ENCODE measurements around the gene PLXNA4.

DNA sequence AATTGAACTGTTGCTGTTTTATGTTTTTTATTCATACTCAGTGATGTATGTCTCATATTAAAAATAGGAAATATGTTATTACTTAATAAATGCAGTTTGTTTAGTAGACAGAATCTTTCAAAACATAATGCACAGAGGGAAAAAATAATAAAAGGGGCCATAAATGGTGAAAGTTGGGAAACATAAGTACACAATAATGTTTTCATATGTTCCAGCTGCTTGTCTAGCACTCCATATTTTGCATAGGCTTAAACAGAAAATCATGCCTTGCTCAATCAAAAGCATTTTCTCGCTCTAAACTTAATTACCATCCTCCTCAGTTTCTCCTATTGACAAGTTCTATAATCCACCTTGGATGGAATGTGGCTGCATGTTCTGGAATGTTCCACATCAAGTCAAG lies 333.2 kb downstream of the PLXNA4 start:
- TF ChIP-seq, protein P1, sequence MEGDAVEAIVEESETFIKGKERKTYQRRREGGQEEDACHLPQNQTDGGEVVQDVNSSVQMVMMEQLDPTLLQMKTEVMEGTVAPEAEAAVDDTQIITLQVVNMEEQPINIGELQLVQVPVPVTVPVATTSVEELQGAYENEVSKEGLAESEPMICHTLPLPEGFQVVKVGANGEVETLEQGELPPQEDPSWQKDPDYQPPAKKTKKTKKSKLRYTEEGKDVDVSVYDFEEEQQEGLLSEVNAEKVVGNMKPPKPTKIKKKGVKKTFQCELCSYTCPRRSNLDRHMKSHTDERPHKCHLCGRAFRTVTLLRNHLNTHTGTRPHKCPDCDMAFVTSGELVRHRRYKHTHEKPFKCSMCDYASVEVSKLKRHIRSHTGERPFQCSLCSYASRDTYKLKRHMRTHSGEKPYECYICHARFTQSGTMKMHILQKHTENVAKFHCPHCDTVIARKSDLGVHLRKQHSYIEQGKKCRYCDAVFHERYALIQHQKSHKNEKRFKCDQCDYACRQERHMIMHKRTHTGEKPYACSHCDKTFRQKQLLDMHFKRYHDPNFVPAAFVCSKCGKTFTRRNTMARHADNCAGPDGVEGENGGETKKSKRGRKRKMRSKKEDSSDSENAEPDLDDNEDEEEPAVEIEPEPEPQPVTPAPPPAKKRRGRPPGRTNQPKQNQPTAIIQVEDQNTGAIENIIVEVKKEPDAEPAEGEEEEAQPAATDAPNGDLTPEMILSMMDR (conservative IDR thresholded peaks at IDR 0.05; ENCODE audit: low read depth, low read length): no peak
- no peak for TF ChIP-seq EZH2 (IDR thresholded peaks at IDR 0.05; ENCODE audit: borderline replicate concordance, low read depth, low read length, poor library complexity, severe bottlenecking)

Data from A673 (cell line).